ENCODE data around the gene CUZD1.

The CUZD1 gene

GRCh38 chr10:122814493-122814892, 31.2 kb downstream of the CUZD1 start:
- no peak for DNase-seq (ENCODE audit: extremely low read depth, low read depth)
- no peak for TF ChIP-seq CTCF (IDR thresholded peaks at IDR 0.05; ENCODE audit: low read depth, low read length, missing control alignments)
- no peak overlapping the region for H3K4me3 ChIP-seq (replicated peaks; ENCODE audit: low read depth, low read length)

- DNase-seq (ENCODE audit: extremely low read depth, low read depth) = no peak
- no peak overlapping the region for H3K4me3 ChIP-seq (replicated peaks; ENCODE audit: low read depth, low read length)
- no peak for TF ChIP-seq CTCF (IDR thresholded peaks at IDR 0.05; ENCODE audit: low read depth, low read length, missing control alignments)
Observed at GRCh38 chr10:122812751-122813150, 32.9 kb downstream of the CUZD1 start.

GRCh38 chr10:122802282-122802681, 43.4 kb downstream of the CUZD1 start:
- DNase-seq (ENCODE audit: extremely low read depth, low read depth) = no peak
- H3K4me3 ChIP-seq (replicated peaks; ENCODE audit: low read depth, low read length) = no peak overlapping the region
- TF ChIP-seq CTCF (IDR thresholded peaks at IDR 0.05; ENCODE audit: low read depth, low read length, missing control alignments) = no peak

- no peak for TF ChIP-seq CTCF (IDR thresholded peaks at IDR 0.05; ENCODE audit: low read depth, low read length, missing control alignments)
- H3K4me3 ChIP-seq (replicated peaks; ENCODE audit: low read depth, low read length) = no peak overlapping the region
- DNase-seq (ENCODE audit: extremely low read depth, low read depth) = no peak
Observed at GRCh38 chr10:122798704-122799231, 46.9 kb downstream of the CUZD1 start.

- no peak overlapping the region for H3K4me3 ChIP-seq (replicated peaks; ENCODE audit: low read depth, low read length)
- DNase-seq (ENCODE audit: extremely low read depth, low read depth) = no peak
- TF ChIP-seq CTCF (IDR thresholded peaks at IDR 0.05; ENCODE audit: low read depth, low read length, missing control alignments) = no peak
Observed at GRCh38 chr10:122796796-122797195, 48.9 kb downstream of the CUZD1 start.

GRCh38 chr10:122795924-122796323, 49.7 kb downstream of the CUZD1 start:
- DNase-seq (ENCODE audit: extremely low read depth, low read depth) = no peak
- no peak for TF ChIP-seq CTCF (IDR thresholded peaks at IDR 0.05; ENCODE audit: low read depth, low read length, missing control alignments)
- no peak overlapping the region for H3K4me3 ChIP-seq (replicated peaks; ENCODE audit: low read depth, low read length)

- TF ChIP-seq CTCF (IDR thresholded peaks at IDR 0.05; ENCODE audit: low read depth, low read length, missing control alignments) = no peak
- no peak overlapping the region for H3K4me3 ChIP-seq (replicated peaks; ENCODE audit: low read depth, low read length)
- peak; percentile 6 for DNase-seq (ENCODE audit: extremely low read depth, low read depth)
Observed at GRCh38 chr10:122786269-122786668, 59.4 kb downstream of the CUZD1 start.
